ENCODE results near the gene GPS1.

DNA sequence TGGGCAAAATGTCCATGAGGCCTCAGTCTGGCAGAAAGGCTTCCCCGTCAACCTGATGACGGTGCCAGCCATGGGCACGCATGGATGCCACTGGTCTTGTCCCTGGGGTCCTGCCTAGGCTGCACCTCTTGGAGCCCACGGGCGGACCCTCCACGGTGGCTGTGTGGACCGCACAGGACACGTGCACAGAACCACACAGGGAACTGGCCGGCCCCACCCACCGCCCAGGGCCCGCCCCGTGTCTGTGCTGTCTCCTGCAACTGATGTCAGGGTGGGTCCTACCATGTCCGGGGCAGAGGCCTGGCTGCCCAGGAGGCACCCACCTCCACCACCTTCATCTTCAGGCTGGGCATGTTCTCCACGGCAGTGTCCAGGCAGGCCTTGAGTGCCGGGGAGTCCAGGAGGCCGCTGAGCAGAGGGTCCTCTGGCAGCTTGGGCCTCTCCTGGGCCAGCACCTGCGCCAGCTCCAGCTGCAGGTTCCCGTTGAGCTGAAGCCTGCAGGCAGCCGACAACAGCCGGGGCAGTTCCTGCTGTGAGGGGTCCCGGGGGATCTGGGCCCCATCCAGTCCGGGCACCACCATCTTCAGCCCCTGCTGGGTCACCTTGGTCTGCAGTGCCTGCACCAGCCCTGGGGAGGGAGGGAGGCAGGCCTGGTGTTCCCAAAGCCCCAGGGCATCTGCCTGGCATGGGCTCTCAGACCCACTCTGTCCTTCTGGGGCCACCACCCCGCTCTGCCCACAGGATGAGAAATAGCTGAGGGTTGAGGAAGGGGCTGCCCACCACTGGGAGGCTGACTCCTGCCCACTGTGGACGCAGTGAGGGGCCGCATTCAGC, 34.5 kb downstream of the GPS1 start:
- TF ChIP-seq POLR2AphosphoS5 (IDR thresholded peaks at IDR 0.05; ENCODE audit: low read depth, low read length) (no peak), EP300 (IDR thresholded peaks at IDR 0.05; ENCODE audit: borderline replicate concordance in 1 of 2, low read depth in 1 of 2, low read length in 1 of 2) (no peak), CHD2 (IDR thresholded peaks at IDR 0.05; ENCODE audit: low read length, partially characterized antibody) (no peak), YY1 (IDR thresholded peaks at IDR 0.05; ENCODE audit: low read depth) (no peak), ELF1 (IDR thresholded peaks at IDR 0.05) (no peak), FOXM1 (IDR thresholded peaks at IDR 0.05; ENCODE audit: low read depth) (no peak), GABPA (IDR thresholded peaks at IDR 0.05; ENCODE audit: low read depth) (no peak), EZH2phosphoT487 (IDR thresholded peaks at IDR 0.05; ENCODE audit: borderline replicate concordance, low read depth) (no peak), SMC3 (IDR thresholded peaks at IDR 0.05; ENCODE audit: low read depth, low read length) (no peak), JUND (IDR thresholded peaks at IDR 0.05) (no peak)
- TF ChIP-seq, protein P1, sequence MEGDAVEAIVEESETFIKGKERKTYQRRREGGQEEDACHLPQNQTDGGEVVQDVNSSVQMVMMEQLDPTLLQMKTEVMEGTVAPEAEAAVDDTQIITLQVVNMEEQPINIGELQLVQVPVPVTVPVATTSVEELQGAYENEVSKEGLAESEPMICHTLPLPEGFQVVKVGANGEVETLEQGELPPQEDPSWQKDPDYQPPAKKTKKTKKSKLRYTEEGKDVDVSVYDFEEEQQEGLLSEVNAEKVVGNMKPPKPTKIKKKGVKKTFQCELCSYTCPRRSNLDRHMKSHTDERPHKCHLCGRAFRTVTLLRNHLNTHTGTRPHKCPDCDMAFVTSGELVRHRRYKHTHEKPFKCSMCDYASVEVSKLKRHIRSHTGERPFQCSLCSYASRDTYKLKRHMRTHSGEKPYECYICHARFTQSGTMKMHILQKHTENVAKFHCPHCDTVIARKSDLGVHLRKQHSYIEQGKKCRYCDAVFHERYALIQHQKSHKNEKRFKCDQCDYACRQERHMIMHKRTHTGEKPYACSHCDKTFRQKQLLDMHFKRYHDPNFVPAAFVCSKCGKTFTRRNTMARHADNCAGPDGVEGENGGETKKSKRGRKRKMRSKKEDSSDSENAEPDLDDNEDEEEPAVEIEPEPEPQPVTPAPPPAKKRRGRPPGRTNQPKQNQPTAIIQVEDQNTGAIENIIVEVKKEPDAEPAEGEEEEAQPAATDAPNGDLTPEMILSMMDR (IDR thresholded peaks at IDR 0.05), result no peak
- TF ChIP-seq, protein P2, sequence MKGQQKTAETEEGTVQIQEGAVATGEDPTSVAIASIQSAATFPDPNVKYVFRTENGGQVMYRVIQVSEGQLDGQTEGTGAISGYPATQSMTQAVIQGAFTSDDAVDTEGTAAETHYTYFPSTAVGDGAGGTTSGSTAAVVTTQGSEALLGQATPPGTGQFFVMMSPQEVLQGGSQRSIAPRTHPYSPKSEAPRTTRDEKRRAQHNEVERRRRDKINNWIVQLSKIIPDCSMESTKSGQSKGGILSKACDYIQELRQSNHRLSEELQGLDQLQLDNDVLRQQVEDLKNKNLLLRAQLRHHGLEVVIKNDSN (IDR thresholded peaks at IDR 0.05; ENCODE audit: borderline replicate concordance, low read depth), result no peak
- TF ChIP-seq, protein P3, sequence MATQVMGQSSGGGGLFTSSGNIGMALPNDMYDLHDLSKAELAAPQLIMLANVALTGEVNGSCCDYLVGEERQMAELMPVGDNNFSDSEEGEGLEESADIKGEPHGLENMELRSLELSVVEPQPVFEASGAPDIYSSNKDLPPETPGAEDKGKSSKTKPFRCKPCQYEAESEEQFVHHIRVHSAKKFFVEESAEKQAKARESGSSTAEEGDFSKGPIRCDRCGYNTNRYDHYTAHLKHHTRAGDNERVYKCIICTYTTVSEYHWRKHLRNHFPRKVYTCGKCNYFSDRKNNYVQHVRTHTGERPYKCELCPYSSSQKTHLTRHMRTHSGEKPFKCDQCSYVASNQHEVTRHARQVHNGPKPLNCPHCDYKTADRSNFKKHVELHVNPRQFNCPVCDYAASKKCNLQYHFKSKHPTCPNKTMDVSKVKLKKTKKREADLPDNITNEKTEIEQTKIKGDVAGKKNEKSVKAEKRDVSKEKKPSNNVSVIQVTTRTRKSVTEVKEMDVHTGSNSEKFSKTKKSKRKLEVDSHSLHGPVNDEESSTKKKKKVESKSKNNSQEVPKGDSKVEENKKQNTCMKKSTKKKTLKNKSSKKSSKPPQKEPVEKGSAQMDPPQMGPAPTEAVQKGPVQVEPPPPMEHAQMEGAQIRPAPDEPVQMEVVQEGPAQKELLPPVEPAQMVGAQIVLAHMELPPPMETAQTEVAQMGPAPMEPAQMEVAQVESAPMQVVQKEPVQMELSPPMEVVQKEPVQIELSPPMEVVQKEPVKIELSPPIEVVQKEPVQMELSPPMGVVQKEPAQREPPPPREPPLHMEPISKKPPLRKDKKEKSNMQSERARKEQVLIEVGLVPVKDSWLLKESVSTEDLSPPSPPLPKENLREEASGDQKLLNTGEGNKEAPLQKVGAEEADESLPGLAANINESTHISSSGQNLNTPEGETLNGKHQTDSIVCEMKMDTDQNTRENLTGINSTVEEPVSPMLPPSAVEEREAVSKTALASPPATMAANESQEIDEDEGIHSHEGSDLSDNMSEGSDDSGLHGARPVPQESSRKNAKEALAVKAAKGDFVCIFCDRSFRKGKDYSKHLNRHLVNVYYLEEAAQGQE (IDR thresholded peaks at IDR 0.05; ENCODE audit: low read depth, low read length), result no peak

Data from SK-N-SH (cell line).